ENCODE data around the gene AMY1C. TPM values are rescaled to one million over a fixed set of nuclear protein-coding genes. Genes with fewer than 3 reads are reported as not detected.
"Not testable (repeated sequence)": the region's sequence is repeated elsewhere in the genome, so short reads cannot be mapped to it uniquely, and the experiment has no call there.

The AMY1C gene
- total RNA-seq, 4 donors from 2014 or later = not detected

- H3K4me1 ChIP-seq; H3K27me3 ChIP-seq; H3K9me3 ChIP-seq; H3K4me3 ChIP-seq; H3K36me3 ChIP-seq; H3K27ac ChIP-seq; DNase-seq; in situ Hi-C loops (cut with MboI; ENCODE audit: low pct_ligation_motif_present in 1 of 4, low pct_unique_long_range_greater_than_20kb in 1 of 4, low sequenced_read_pairs in 3 of 4); intact Hi-C loops (cut with DNase I; ENCODE audit: low total_unique reads): not testable (repeated sequence)
- no CpG with 5 or more reads among the region's 6 CpGs for WGBS, 2 donors (ENCODE audit: low coverage in 1 of 2)
Measured at GRCh38 chr1:103748273-103748672, 1.4 kb upstream of the AMY1C start.

GRCh38 chr1:103761896-103762295 is 12.2 kb downstream of the AMY1C start:
- H3K36me3 ChIP-seq = no peaks in the 10 kb centered on the region
- no peak overlapping the region for H3K4me3 ChIP-seq
- no peak for TF ChIP-seq POLR2A (IDR thresholded peaks at IDR 0.05)
- no peak for TF ChIP-seq POLR2AphosphoS5 (IDR thresholded peaks at IDR 0.05)
- no peak for TF ChIP-seq EP300 (IDR thresholded peaks at IDR 0.05; ENCODE audit: low read depth)
- TF ChIP-seq CTCF (IDR thresholded peaks at IDR 0.05) = no peak
- H3K27me3 ChIP-seq = no peaks in the 10 kb centered on the region
- intact Hi-C loops (cut with DNase I; ENCODE audit: low total_unique reads) (no loop called here), in situ Hi-C loops (cut with MboI; ENCODE audit: low pct_ligation_motif_present in 1 of 4, low pct_unique_long_range_greater_than_20kb in 1 of 4, low sequenced_read_pairs in 3 of 4) (no loop called here)
- DNase-seq = no peak
- H3K9me3 ChIP-seq = no peaks in the 10 kb centered on the region
- no peak overlapping the region for H3K27ac ChIP-seq
- no peaks in the 10 kb centered on the region for H3K4me1 ChIP-seq

GRCh38 chr1:103779932-103780331 is 30.2 kb downstream of the AMY1C start:
- TF ChIP-seq CTCF (IDR thresholded peaks at IDR 0.05) = no peak
- TF ChIP-seq EP300 (IDR thresholded peaks at IDR 0.05; ENCODE audit: low read depth) = no peak
- no peak for TF ChIP-seq POLR2A (IDR thresholded peaks at IDR 0.05)
- TF ChIP-seq POLR2AphosphoS5 (IDR thresholded peaks at IDR 0.05) = no peak
- H3K9me3 ChIP-seq = no peaks in the 10 kb centered on the region
- no peaks in the 10 kb centered on the region for H3K36me3 ChIP-seq
- H3K4me1 ChIP-seq = no peaks in the 10 kb centered on the region
- in situ Hi-C loops (cut with MboI; ENCODE audit: low pct_ligation_motif_present in 1 of 4, low pct_unique_long_range_greater_than_20kb in 1 of 4, low sequenced_read_pairs in 3 of 4) = no loop called here
- no peak overlapping the region for H3K4me3 ChIP-seq
- intact Hi-C loops (cut with DNase I; ENCODE audit: low total_unique reads) = no loop called here
- H3K27ac ChIP-seq = no peak overlapping the region
- H3K27me3 ChIP-seq = no peaks in the 10 kb centered on the region
- DNase-seq = no peak

GRCh38 chr1:103783944-103784377 is 34.3 kb downstream of the AMY1C start:
- no peak overlapping the region for H3K27ac ChIP-seq
- no peak overlapping the region for H3K4me3 ChIP-seq
- DNase-seq = no peak
- intact Hi-C loops (cut with DNase I; ENCODE audit: low total_unique reads) (no loop called here), in situ Hi-C loops (cut with MboI; ENCODE audit: low pct_ligation_motif_present in 1 of 4, low pct_unique_long_range_greater_than_20kb in 1 of 4, low sequenced_read_pairs in 3 of 4) (no loop called here)
- TF ChIP-seq POLR2A (IDR thresholded peaks at IDR 0.05) (no peak), CTCF (IDR thresholded peaks at IDR 0.05) (no peak), POLR2AphosphoS5 (IDR thresholded peaks at IDR 0.05) (no peak), EP300 (IDR thresholded peaks at IDR 0.05; ENCODE audit: low read depth) (no peak)
- H3K4me1 ChIP-seq = no peaks in the 10 kb centered on the region
- H3K36me3 ChIP-seq = no peaks in the 10 kb centered on the region
- no peaks in the 10 kb centered on the region for H3K27me3 ChIP-seq
- no peaks in the 10 kb centered on the region for H3K9me3 ChIP-seq
- 52 to 57% methylated on average over 3 to 4 of the region's 4 CpGs for WGBS, 2 donors (ENCODE audit: low coverage in 1 of 2)

GRCh38 chr1:103788377-103788776 is 38.7 kb downstream of the AMY1C start:
- TF ChIP-seq POLR2AphosphoS5 (IDR thresholded peaks at IDR 0.05) (no peak), EP300 (IDR thresholded peaks at IDR 0.05; ENCODE audit: low read depth) (no peak), POLR2A (IDR thresholded peaks at IDR 0.05) (no peak), CTCF (IDR thresholded peaks at IDR 0.05) (peak in 1 of 5 experiments; percentile 7)
- intact Hi-C loops (cut with DNase I; ENCODE audit: low total_unique reads) = no loop called here
- in situ Hi-C loops (cut with MboI; ENCODE audit: low pct_ligation_motif_present in 1 of 4, low pct_unique_long_range_greater_than_20kb in 1 of 4, low sequenced_read_pairs in 3 of 4) = no loop called here

More at GRCh38 chr1:103788377-103788776, 38.7 kb downstream of the AMY1C start:
- no peak for DNase-seq
- no peak overlapping the region for H3K27ac ChIP-seq
- H3K9me3 ChIP-seq = no peaks in the 10 kb centered on the region
- H3K4me3 ChIP-seq = no peak overlapping the region
- no peaks in the 10 kb centered on the region for H3K4me1 ChIP-seq
- no peaks in the 10 kb centered on the region for H3K27me3 ChIP-seq
- 21 to 22% methylated on average over 1 of the region's 1 CpG for WGBS, 2 donors (ENCODE audit: low coverage in 1 of 2)
- H3K36me3 ChIP-seq = no peaks in the 10 kb centered on the region
